GM12891 (cell line): ENCODE results near the gene KNDC1.

ENCODE experiments used
- POLR2A ChIP-seq: IDR thresholded peaks from 2 replicates; pipeline ENCODE4 v1.6.1; 2011; ENCODE audit warnings: low read depth, low read length, control low read depth
- POLR2AphosphoS5 ChIP-seq: IDR thresholded peaks from 2 replicates; pipeline ENCODE4 v1.6.1; 2011; ENCODE audit warnings: low read depth, low read length, control low read depth
- POU2F2 ChIP-seq: IDR thresholded peaks from 2 replicates; pipeline ENCODE4 v1.6.1; 2011; ENCODE audit warnings: low read depth, mild to moderate bottlenecking, control low read depth, low read length, moderate library complexity
- SPI1 ChIP-seq: IDR thresholded peaks from 2 replicates; pipeline ENCODE4 v1.6.1; 2011; ENCODE audit warnings: low read depth, low read length, control low read depth
- TAF1 ChIP-seq: IDR thresholded peaks from 2 replicates; pipeline ENCODE4 v1.6.1; 2011; ENCODE audit warnings: low read depth, low read length, control low read depth

DNA sequence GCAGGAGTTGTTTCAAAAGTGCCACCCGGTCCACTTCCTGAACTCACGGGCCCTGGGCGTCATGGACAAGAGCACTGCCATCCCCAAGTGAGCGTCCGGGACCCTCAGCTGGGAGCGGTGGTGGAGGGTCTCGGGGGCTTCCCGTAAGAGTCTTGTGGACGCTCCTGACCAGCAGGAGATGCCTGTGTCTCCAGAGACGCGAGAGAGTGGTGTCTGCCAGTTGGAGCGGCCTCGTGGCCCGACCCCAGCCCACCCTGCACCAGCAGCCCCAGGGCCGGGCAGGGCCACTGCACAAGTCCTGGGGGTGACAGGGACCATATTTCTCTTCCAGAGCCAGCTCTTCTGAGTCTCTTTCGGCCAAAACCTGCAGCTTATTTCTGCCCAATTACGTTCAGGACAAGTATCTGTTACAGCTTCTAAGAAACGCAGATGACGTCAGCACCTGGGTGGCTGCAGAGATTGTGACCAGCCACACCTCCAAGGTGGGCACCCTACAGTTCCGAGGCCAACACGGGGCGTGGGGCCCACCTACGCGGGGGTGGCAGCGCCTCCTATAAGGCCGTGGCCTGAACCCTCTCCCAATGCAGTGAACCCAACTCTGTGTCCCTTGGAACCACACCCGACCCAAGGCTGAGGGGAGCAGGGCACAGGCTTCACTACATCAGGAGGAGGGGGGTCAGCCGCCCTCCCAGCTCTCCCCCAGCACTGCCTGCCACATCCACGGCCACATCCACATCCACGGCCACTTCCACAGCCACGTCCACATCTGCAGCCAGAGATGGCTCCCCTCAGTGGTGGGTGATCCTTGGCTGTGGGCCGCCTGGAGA is 53.8 kb downstream of the KNDC1 start:
- TF ChIP-seq POLR2A (no peak), POLR2AphosphoS5 (no peak), POU2F2 (no peak), SPI1 (no peak), TAF1 (no peak)
